Peyer's patch (tissue), 4 donors: ENCODE measurements around the gene CWF19L2. TPM values are rescaled to one million over a fixed set of nuclear protein-coding genes. Genes with fewer than 3 reads are reported as not detected.

ENCODE experiments used
- DNase-seq, 3 donors: peaks; one replicate each; pipeline ENCODE4 v3.0.0-alpha.2; 2017 to 2019
- H3K27ac ChIP-seq, 4 donors: fragments of 200-600 bp; sonication (generic); one replicate each; pipeline ENCODE4 v1.5.1; 2016 to 2019
- H3K27me3 ChIP-seq, 2 donors: fragments of 200-600 bp; sonication (generic); one replicate each; pipeline ENCODE4 v1.5.1; 2019
- H3K36me3 ChIP-seq, 3 donors: fragments of 200-600 bp; sonication (generic); one replicate each; pipeline ENCODE4 v1.5.1; 2016 to 2019
- H3K4me1 ChIP-seq, 4 donors: fragments of 200-600 bp; sonication (generic); one replicate each; pipeline ENCODE4 v1.5.1; 2016 to 2019
- H3K4me3 ChIP-seq, 4 donors: fragments of 200-600 bp; sonication (generic); 1 replicate in 3 of 4; 2 replicates in 1 of 4; pipeline ENCODE4 v1.5.1; 2016 to 2019; ENCODE audit warnings: mild to moderate bottlenecking in 1 of 4
- H3K9me3 ChIP-seq, 4 donors: fragments of 200-600 bp; sonication (generic); one replicate each; pipeline ENCODE4 v1.5.1; 2016 to 2019; ENCODE audit warnings: mild to moderate bottlenecking in 1 of 4
- POLR2A ChIP-seq, 2 donors: fragments of 450-650 bp; IDR thresholded peaks; one replicate each; pipeline ENCODE4 v1.5.1; 2017; ENCODE audit warnings: antibody characterized with exemption in 2 of 2, mild to moderate bottlenecking in 2 of 2, moderate library complexity in 2 of 2
- total RNA-seq, 4 donors: library from RNA; depleted of rRNA; stranded (reverse); fragments of >200 nt; gene quantifications; one replicate each; pipeline ENCODE4 v1.1.0, GENCODE V29; 2016
- TF ChIP-seq, protein P1 (sequence below), 6 experiments: fragments of 450-650 bp in 4 of 6; fragments of 200-600 bp in 2 of 6; sonication (generic) in 1 of 6; IDR thresholded peaks; one replicate each; pipeline ENCODE4 v1.5.1; 2017 to 2019; ENCODE audit warnings: antibody characterized with exemption in 6 of 6, mild to moderate bottlenecking in 3 of 6, moderate library complexity in 1 of 6

CWF19L2 gene
- total RNA-seq, 4 donors from 2014 or later = 13.1 to 79.2 (median 17.5) TPM

DNA sequence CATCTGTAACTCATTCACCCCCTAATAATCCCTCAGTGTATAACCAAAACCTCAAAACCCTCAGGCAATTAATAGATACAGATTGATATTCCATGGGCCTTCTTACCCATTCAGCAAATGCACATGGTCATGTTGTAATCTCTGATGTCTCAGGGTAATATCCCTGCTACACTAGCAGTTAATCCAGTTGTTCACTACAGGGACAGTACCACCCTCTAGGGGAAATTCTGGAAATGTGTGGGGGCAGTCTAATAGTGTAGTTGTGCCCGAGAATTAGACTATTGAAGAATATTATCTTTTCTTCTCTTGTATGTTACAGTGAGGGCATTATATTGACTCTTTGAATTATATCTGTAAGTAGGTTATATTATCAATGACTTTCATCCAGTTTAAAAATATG, 175.4 kb downstream of the CWF19L2 start:
- no peaks in the 10 kb centered on the region for H3K36me3 ChIP-seq
- DNase-seq = no peak
- TF ChIP-seq, protein P1, sequence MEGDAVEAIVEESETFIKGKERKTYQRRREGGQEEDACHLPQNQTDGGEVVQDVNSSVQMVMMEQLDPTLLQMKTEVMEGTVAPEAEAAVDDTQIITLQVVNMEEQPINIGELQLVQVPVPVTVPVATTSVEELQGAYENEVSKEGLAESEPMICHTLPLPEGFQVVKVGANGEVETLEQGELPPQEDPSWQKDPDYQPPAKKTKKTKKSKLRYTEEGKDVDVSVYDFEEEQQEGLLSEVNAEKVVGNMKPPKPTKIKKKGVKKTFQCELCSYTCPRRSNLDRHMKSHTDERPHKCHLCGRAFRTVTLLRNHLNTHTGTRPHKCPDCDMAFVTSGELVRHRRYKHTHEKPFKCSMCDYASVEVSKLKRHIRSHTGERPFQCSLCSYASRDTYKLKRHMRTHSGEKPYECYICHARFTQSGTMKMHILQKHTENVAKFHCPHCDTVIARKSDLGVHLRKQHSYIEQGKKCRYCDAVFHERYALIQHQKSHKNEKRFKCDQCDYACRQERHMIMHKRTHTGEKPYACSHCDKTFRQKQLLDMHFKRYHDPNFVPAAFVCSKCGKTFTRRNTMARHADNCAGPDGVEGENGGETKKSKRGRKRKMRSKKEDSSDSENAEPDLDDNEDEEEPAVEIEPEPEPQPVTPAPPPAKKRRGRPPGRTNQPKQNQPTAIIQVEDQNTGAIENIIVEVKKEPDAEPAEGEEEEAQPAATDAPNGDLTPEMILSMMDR (IDR thresholded peaks at IDR 0.05) = no peak
- no peak for TF ChIP-seq POLR2A (IDR thresholded peaks at IDR 0.05)

More for the DNA sequence above, 175.4 kb downstream of the CWF19L2 start:
- Histone ChIP-seq H3K4me3 (no peak overlapping the region), H3K27me3 (no peaks in the 10 kb centered on the region), H3K9me3 (no peaks in the 10 kb centered on the region), H3K27ac (no peak overlapping the region), H3K4me1 (no peaks in the 10 kb centered on the region)

Other genes with a start within 250 kb of the CWF19L2 start
- gene ALKBH8, start 107.9 kb upstream of the CWF19L2 start, total RNA-seq = 10 to 100 TPM in 1 of 4 donors, 1 to 10 TPM in 3; 1.8 to 15.7 (median 4.8) TPM
- gene ELMOD1, start 133.3 kb upstream of the CWF19L2 start, total RNA-seq = not detected